Measurements from ENCODE around the gene GAS7.

GAS7 gene

GRCh38 chr17:10048629-10049350 lies 149.6 kb downstream of the GAS7 start:
- DNase-seq (ENCODE audit: low spot score): no peak

- no peak for DNase-seq (ENCODE audit: low spot score)
These were observed 151.3 kb downstream of the GAS7 start for GRCh38 chr17:10046786-10047785.

DNA sequence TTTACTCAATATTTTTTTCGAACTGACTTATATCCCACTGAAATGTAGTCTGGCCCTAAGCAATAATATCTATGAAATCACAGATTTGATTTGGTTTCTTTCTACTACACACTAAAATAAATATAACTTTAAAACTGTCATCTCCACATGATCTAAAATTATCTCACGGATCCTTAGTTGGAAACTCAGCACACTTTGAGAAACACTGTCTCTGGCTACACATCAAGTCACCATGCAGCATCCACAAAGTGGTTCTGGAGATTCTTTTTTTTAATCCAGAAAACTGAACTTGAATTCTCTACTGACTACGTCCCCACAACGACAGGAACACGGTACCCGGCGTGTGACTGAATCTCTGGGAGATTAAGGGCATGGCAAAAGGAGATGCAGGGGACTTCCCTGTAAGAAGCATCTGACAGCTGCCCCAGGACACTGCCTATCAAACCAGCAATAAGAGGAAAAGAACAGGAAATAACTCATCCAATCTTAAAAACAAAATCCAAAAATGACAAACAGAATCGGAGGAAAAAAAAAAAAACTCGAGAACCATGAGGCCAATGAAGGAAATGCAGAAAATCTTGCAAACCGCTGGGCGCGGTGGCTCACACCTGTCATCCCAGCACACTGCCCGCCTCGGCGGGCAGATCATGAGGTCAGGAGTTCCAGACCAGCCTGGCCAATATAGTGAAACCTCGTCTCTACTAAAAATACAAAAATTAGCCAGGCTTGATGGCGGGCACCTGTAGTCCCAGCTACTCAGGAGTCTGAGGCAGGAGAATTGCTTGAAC lies 152.3 kb downstream of the GAS7 start:
- DNase-seq (ENCODE audit: low spot score): no peak

DNA sequence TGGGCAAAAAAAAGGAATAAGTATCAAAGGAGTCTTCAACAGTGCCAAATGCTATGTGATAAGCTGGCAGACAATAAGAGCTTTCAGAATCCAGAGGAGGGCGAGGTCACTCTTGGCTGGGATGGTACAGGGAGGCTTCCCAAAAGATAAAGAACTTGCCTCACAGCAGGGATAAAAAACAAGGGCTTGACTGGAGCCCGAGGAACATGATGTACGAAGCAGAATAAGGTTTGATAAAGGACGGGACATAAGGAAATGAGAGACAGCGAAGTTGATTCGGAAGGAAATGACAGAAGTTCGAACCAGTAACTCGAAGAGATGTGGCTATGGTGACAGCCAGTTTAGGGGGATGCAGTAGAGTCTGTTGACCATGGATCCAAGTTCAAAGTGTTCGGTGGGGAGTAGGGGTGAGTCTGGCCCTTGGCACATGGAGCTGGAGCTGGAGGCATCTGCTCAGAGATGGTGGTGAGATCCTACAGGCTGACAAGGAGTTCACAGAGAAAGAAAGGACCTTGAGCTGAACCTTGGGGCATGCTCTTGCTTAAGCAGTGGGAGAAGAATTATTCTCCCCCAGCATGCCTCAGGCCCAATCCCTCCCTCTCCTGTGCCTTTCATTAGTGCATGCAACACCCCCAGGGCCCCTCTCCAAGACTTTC lies 155.7 kb downstream of the GAS7 start:
- no peak for DNase-seq (ENCODE audit: low spot score)

GRCh38 chr17:10041916-10042588 lies 156.4 kb downstream of the GAS7 start:
- DNase-seq (ENCODE audit: low spot score): no peak

- DNase-seq (ENCODE audit: low spot score): no peak
These were observed 157.2 kb downstream of the GAS7 start for GRCh38 chr17:10041287-10041612.

DNA sequence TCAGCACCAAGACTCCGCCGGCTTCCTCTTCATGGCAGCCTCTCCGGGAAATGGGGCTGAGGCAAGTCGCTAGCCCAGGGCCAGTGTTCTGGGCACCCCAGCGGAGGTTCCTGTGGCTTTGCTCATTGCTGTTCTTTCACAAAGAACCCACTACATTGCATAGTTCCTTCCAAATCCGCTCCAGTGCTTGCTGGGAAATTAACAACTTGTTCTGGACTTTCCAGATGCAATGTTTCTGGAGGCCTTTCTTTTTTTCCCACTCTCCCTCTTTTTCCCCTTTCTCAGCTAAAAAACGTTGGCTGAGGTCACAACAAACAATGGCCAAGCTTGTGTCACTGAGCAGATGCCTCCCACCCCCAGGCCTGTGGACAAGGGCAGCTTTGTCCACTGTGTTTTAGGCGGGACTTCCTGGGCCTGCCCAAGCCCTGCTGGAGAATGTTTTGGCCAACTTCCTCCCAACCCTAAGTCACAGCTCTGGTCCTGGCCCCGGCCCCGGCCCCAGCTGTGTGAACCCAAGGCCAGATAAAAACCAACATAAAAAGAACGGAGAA lies 161.8 kb downstream of the GAS7 start:
- no peak for DNase-seq (ENCODE audit: low spot score)

DNA sequence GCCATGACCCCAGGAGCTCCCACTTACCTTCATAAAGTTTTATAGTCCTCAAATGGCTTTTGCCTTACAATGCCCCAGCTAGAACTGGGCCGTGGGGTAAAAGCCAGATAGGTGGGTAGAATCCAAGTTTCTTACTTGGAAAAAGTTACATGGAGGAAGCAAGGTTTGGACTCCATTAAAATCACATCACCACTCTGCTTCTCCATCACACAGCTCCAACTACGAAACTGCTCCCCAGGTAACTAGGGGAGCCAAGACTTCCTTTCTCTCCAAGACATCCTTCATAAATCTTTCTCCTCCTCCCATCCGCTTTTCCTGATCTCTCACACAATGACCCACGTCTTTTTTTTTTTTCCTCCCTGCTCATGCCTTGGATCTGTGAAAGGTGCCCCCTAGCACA lies 162.5 kb downstream of the GAS7 start:
- DNase-seq (ENCODE audit: low spot score): no peak

DNA sequence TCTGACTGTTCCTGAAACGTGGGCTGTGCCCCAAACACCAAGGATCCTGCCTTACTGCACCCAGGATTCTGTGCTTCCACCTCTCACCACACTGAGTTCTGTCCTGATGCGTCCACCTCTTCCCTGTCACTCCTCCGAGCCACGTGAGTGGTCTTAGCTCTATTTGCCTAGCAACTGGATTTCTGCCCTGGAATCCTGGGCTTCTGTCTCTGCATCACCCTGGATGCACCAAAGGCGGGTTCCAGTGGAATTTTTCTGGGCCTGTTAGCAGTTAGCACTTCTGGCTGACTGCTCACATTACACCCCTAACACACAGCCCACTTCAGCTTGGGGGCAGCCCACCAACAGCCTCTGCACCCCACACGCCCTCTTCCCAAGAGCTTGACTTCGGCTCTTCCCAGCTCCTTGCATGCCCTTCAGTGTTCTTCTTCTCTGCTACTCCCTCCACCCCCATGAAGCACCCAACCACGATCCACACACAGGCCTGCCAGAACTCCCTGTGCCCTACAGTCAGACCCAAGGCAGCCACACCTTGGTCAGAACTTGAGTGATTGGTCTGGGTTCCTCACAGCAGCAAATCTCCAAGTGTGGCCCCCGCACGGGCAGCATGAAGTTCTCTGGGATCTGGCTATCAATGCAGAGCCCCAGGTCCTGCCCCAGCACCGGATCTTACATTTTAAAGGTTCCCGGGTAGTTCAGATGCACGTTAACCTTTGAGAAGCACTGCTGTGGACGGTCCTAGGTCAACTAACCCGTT lies 163.5 kb downstream of the GAS7 start:
- DNase-seq (ENCODE audit: low spot score): no peak

GRCh38 chr17:10033959-10034358 lies 164.4 kb downstream of the GAS7 start:
- DNase-seq (ENCODE audit: low spot score): no peak

DNA sequence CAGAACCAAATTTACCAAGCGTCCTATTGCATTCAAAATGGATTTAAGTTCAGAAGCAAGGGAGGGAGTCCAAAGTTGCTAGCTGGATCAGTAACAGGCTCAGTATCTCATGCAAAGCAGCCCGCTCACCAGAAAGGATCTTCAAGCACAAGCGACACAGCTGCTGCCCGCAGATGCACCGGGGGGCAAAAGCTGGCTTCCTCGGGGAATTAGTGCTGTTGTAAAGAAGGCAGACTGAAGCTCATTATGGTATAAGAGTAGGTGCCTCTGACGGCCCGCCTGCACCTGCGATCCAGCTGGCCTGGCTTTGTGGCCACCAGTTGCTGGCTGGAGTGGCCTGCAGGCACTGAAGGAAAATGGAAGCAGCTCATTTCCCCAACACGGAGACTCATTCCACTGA lies 165.0 kb downstream of the GAS7 start:
- no peak for DNase-seq (ENCODE audit: low spot score)

DNA sequence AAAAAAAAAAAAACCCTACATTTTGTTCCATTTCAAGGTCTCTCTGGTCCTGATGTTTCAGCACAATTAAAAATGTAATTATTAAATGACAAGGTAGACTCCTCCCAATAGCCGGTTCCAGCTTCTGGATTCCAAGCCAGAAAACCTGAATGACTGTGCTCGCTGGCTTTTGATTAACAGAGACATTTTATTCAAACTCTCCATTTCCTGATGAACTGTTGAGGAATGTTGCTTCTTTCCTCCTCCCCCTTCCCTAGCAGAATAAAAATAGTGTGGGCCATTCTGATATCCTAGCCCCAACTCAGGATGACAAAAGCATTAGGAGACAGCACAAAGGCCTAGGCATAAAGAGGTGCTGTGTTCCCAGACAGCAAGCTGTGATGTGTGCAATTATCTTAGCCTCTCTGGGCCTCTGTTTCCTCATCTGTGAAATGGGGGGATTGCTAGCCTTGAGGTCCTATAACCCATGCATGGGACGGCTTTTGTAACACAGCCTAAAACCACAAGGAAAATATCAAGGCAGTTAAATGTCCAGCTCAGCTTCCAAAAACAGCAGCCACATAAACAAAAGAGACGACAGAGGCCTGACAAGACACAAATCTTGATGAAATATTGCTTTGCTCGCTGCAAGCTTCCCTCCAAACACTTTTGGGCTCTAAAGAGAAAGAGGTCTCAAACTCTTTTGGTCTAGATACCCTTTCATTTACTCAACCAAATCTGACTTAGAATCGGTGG lies 166.1 kb downstream of the GAS7 start:
- DNase-seq (ENCODE audit: low spot score): no peak

DNA sequence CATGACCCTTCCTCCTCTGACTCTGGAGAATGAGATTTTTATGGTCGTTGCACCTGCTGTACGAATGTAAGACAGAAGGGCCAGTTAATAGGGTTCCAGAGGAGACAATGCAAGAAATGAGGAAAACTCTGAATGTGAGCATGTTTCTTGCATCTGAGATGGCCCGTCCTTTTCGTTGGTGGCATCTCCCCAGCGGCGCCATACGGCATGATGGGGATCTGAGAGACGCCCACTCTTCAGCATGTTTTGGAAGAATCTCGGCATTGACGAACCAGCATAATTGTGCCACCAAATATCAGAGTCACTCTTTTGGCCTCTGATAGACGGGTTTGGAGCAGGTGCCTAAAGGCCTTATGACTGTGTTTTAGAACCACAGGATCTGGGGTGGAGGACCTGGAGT lies 166.8 kb downstream of the GAS7 start:
- DNase-seq (ENCODE audit: low spot score): no peak

GRCh38 chr17:10031127-10031526 lies 167.3 kb downstream of the GAS7 start:
- no peak for DNase-seq (ENCODE audit: low spot score)

GRCh38 chr17:10029129-10029528 lies 169.3 kb downstream of the GAS7 start:
- DNase-seq (ENCODE audit: low spot score): no peak

GRCh38 chr17:10025976-10026901 lies 172.2 kb downstream of the GAS7 start:
- no peak for DNase-seq (ENCODE audit: low spot score)

DNA sequence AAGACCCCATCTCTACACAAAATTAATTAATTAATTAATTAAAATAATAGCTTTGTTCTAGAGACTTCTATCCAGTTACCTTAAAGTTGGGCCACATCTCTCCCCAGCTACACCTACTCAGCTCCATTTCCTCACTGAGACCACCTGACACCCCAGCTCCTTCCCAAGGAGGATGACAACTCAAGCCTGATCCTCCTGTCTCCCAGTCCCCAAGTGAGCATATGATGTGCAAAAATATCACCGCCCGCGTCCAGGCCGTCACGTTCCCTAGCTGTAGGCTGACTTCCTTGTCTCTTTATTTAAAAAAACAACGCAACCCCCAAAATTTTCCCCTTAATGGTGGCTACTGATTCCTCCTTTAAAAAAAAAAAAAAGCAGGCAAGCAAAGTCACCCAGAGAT lies 173.2 kb downstream of the GAS7 start:
- no peak for DNase-seq (ENCODE audit: low spot score)

DNA sequence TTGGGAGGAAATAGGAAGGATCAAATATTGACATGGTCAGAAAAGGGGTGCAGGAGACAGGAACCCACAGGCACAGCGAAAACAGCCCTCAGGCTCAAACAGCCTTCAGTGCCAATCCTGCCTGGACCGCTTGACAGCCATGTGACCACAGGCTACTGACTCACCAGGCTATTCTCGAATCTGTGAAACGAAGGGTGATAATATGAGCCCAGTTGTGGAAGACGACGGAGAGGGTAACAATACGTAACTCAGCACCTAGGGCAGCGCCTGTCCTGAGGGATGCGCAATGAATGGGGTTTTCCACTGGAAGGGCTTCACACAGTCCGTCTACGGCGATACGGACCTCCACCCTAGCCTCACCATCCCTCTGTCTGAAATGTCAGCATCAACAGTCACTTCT lies 176.0 kb downstream of the GAS7 start:
- no peak for DNase-seq (ENCODE audit: low spot score)

Measured in CD4-positive, alpha-beta T cell treated with Interleukin-2 at 100 ng/mL for 4 hours (primary cell).